NT2/D1 (cell line): ENCODE results near the gene BORCS6.

ENCODE experiments used
- SUZ12 ChIP-seq: IDR thresholded peaks from 2 replicates; pipeline ENCODE4 v1.6.1; 2011; ENCODE audit not compliant: insufficient read length, insufficient read depth; ENCODE audit errors: extremely low read depth
- YY1 ChIP-seq: IDR thresholded peaks from 2 replicates; pipeline ENCODE4 v1.6.1; 2011; ENCODE audit not compliant: insufficient read length, insufficient read depth

- TF ChIP-seq YY1: no peak
- no peak for TF ChIP-seq SUZ12
Measured at GRCh38 chr17:8147805-8148404, 42.1 kb downstream of the BORCS6 start.
